A549 (cell line): ENCODE measurements around the gene HCN2. TPM values are rescaled to one million over a fixed set of nuclear protein-coding genes. Genes with fewer than 3 reads are reported as not detected.

Experiments
- ATAC-seq, 2 experiments: fragments of 200-7000 bp in 1 of 2; fragments of >200 bp in 1 of 2; cut with Nextera tagmentation in 1 of 2; cut with Tn5 transposase in 1 of 2; 3 replicates each; pipeline versions ENCODE4 v1.8.0 to v1.9.1; 2018 to 2020; ENCODE audit warnings: mild to moderate bottlenecking in 1 of 2, moderate library complexity in 1 of 2
- CTCF ChIA-PET: fragments of 300-600 bp; sonication (Branson Sonifier 250); formaldehyde crosslinking; extraction: SDS; loops from one replicate; lab custom pipeline; 2021; ENCODE audit warnings: antibody characterized with exemption, inconsistent platforms; lab: Yijun Ruan, JAX
- POLR2A ChIA-PET: fragments of 350-600 bp; formaldehyde crosslinking; extraction: SDS; loops from one replicate; lab custom pipeline; 2021; ENCODE audit warnings: antibody characterized with exemption, inconsistent platforms; lab: Yijun Ruan, JAX
- DNase-seq, 2 experiments: peaks; one replicate each; pipeline versions ENCODE4 v3.0.0 to v3.0.0-alpha.2; 2011 to 2016; ENCODE audit warnings: low read depth in 1 of 2, low spot score in 1 of 2
- FAIRE-seq: peaks from 2 replicates; lab custom pipeline; 2011; peaks lifted over from hg19 to GRCh38; lab: Jason Lieb, UNC
- H3K27ac ChIP-seq, 2 experiments: fragments of >200 bp; sonication (Bioruptor Twin); formaldehyde crosslinking; 3 replicates each; pipeline ENCODE4 v1.5.1; 2016 to 2017
- H3K4me1 ChIP-seq: fragments of >200 bp; sonication (Bioruptor Twin); formaldehyde crosslinking; 3 replicates; pipeline ENCODE4 v1.6.1; 2016
- H3K4me2 ChIP-seq: fragments of >200 bp; sonication (Bioruptor Twin); formaldehyde crosslinking; 3 replicates; pipeline ENCODE4 v1.6.1; 2016
- H3K4me3 ChIP-seq: fragments of >200 bp; sonication (Bioruptor Twin); formaldehyde crosslinking; 3 replicates; pipeline ENCODE4 v1.5.1; 2016
- H3K9me3 ChIP-seq: fragments of >200 bp; sonication (Bioruptor Twin); formaldehyde crosslinking; 3 replicates; pipeline ENCODE4 v1.6.1; 2016
- BCL3 ChIP-seq: fragments of >200 bp; sonication (Bioruptor Twin); formaldehyde crosslinking; IDR thresholded peaks from 3 replicates; pipeline ENCODE4 v1.6.1; 2016
- BHLHE40 ChIP-seq: IDR thresholded peaks from 2 replicates; pipeline ENCODE4 v1.6.1; 2012; ENCODE audit warnings: low read depth, low read length, inconsistent platforms
- CBX2 ChIP-seq: fragments of 200-600 bp; sonication (generic); IDR thresholded peaks from 2 replicates; pipeline ENCODE4 v1.6.1; 2016; ENCODE audit warnings: low read depth, mild to moderate bottlenecking, borderline replicate concordance
- CBX8 ChIP-seq: fragments of 200-600 bp; sonication (generic); IDR thresholded peaks from 2 replicates; pipeline ENCODE4 v1.6.1; 2016
- CHD2 ChIP-seq: fragments of 150-350 bp; IDR thresholded peaks from 2 replicates; pipeline ENCODE4 v1.6.1; 2014; ENCODE audit warnings: low read length; ENCODE audit not compliant: partially characterized antibody
- CTCF ChIP-seq: fragments of >200 bp; sonication (Bioruptor Twin); formaldehyde crosslinking; IDR thresholded peaks from 3 replicates; pipeline ENCODE4 v1.5.1; 2016
- EHF ChIP-seq: fragments of 250-450 bp; sonication (Bioruptor Pico); IDR thresholded peaks from 2 replicates; pipeline ENCODE4 v1.5.0; 2020; ENCODE audit warnings: mild to moderate bottlenecking
- EP300 ChIP-seq, 2 experiments: fragments of >200 bp; sonication (Bioruptor Twin); formaldehyde crosslinking; IDR thresholded peaks; 2 replicates in 1 of 2; 3 replicates in 1 of 2; pipeline ENCODE4 v1.6.1; 2016 to 2017
- ESRRA ChIP-seq: fragments of 150-350 bp; IDR thresholded peaks from 2 replicates; pipeline ENCODE4 v1.6.1; 2014; ENCODE audit warnings: mild to moderate bottlenecking, low read length, borderline replicate concordance
- HEYL ChIP-seq: fragments of 250-450 bp; sonication (Bioruptor Pico); IDR thresholded peaks from 2 replicates; pipeline ENCODE4 v1.8.0; 2021; ENCODE audit warnings: mild to moderate bottlenecking, moderate library complexity
- JUN ChIP-seq, 2 experiments: fragments of >200 bp; sonication (Bioruptor Twin); formaldehyde crosslinking; IDR thresholded peaks; 2 replicates in 1 of 2; 3 replicates in 1 of 2; pipeline ENCODE4 v1.6.1; 2016 to 2017
- JUNB ChIP-seq: fragments of >200 bp; sonication (Bioruptor Twin); formaldehyde crosslinking; IDR thresholded peaks from 2 replicates; pipeline ENCODE4 v1.6.1; 2016
- KDM1A ChIP-seq: fragments of 200-600 bp; sonication (generic); IDR thresholded peaks from 2 replicates; pipeline ENCODE4 v1.6.1; 2016; ENCODE audit warnings: low read depth, mild to moderate bottlenecking
- MAFK ChIP-seq: fragments of 450-650 bp; IDR thresholded peaks from 2 replicates; pipeline ENCODE4 v1.6.1; 2014; ENCODE audit not compliant: partially characterized antibody
- PBX3 ChIP-seq: IDR thresholded peaks from 2 replicates; pipeline ENCODE4 v1.6.1; 2012
- POLR2A ChIP-seq: IDR thresholded peaks from 2 replicates; pipeline ENCODE4 v1.6.1; 2012; ENCODE audit warnings: mild to moderate bottlenecking, low read length
- RAD21 ChIP-seq, 2 experiments: fragments of >200 bp in 1 of 2; sonication (Bioruptor Twin) in 1 of 2; formaldehyde crosslinking in 1 of 2; IDR thresholded peaks in 1 of 2; conservative IDR thresholded peaks in 1 of 2; 2 replicates in 1 of 2; 3 replicates in 1 of 2; pipeline ENCODE4 v1.6.1; 2012 to 2018; ENCODE audit warnings: inconsistent platforms in 1 of 2
- RARB ChIP-seq: fragments of 250-450 bp; sonication (Bioruptor Pico); IDR thresholded peaks from 2 replicates; pipeline ENCODE4 v1.8.0; 2021; ENCODE audit warnings: mild to moderate bottlenecking, moderate library complexity
- RNF2 ChIP-seq: fragments of 200-600 bp; sonication (generic); IDR thresholded peaks from 2 replicates; pipeline ENCODE4 v1.6.1; 2016; ENCODE audit warnings: low read depth, mild to moderate bottlenecking, antibody characterized with exemption, moderate library complexity, borderline replicate concordance
- TFCP2L1 ChIP-seq: fragments of 250-450 bp; sonication (Bioruptor Pico); IDR thresholded peaks from 2 replicates; pipeline ENCODE4 v1.5.0; 2021; ENCODE audit warnings: mild to moderate bottlenecking
- TP53 ChIP-seq: fragments of 250-450 bp; sonication (Bioruptor Pico); IDR thresholded peaks from 2 replicates; pipeline ENCODE4 v1.5.0; 2021; ENCODE audit warnings: mild to moderate bottlenecking, moderate library complexity
- ZC3H11A ChIP-seq: fragments of 450-650 bp; IDR thresholded peaks from 2 replicates; pipeline ENCODE4 v1.6.1; 2014; ENCODE audit warnings: antibody characterized with exemption, mild to moderate bottlenecking
- ZNF302 ChIP-seq: fragments of 250-450 bp; sonication (Bioruptor Pico); IDR thresholded peaks from 2 replicates; pipeline ENCODE4 v1.9.0; 2021; ENCODE audit warnings: inconsistent platforms, mild to moderate bottlenecking, moderate library complexity
- WGBS: methylation state at CpG from one replicate; pipeline ENCODE4 v1.1.6; 2017; ENCODE audit errors: missing lambda C conversion rate; 5-methylcytosine and 5-hydroxymethylcytosine counted together
- polyA plus RNA-seq, 4 experiments: library from polyadenylated mRNA; depleted of rRNA in 3 of 4; stranded (reverse); fragments of >200 nt; fragmentation: RNase III in 1 of 4; extraction: RNeasy Plus Mini Kit Qiagen cat#74134 plus additional on column Dnase treatment in 1 of 4; gene quantifications; 2 replicates in 3 of 4; 3 replicates in 1 of 4; pipeline ENCODE4 v1.2.3, GENCODE V29; 2011 to 2017

HCN2 gene
- polyA plus RNA-seq, 2 of the 4 experiments (the other 2 are of a cell fraction), result 2.7 to 23.2 TPM

- H3K4me3 ChIP-seq, result no peak overlapping the region
- 92% methylated on average over 23 of the region's 26 CpGs for WGBS
- no peak overlapping the region for H3K27ac ChIP-seq
- ChIA-PET POLR2A (no interaction called here), CTCF (interaction anchor here (0.8 to 1.2 kb wide), 4 partner anchors 9 to 44 kb away, joined by 3 read pairs; partner anchors contain the start of gene CDC34)
- no peak for FAIRE-seq
- no peak for ATAC-seq
- H3K4me1 ChIP-seq, result no peaks in the 10 kb centered on the region
- no peak for TF ChIP-seq CBX8
- no peak for TF ChIP-seq KDM1A
- TF ChIP-seq BCL3, result no peak
- TF ChIP-seq POLR2A, result no peak
- TF ChIP-seq JUNB, result no peak
- TF ChIP-seq JUN (IDR thresholded peaks at IDR 0.05), result no peak
- no peak for TF ChIP-seq EHF (CRISPR knock-in tag)
- TF ChIP-seq ZC3H11A, result no peak
- H3K4me2 ChIP-seq, result no peak overlapping the region
- no peaks in the 10 kb centered on the region for H3K9me3 ChIP-seq
- no peak for DNase-seq
Measured at GRCh38 chr19:541699-542098, 48.0 kb upstream of the HCN2 start.

- Histone ChIP-seq H3K9me3 (no peaks in the 10 kb centered on the region), H3K27ac (no peak overlapping the region), H3K4me2 (no peak overlapping the region), H3K4me1 (no peaks in the 10 kb centered on the region)
- FAIRE-seq, result no peak
- no peak for ATAC-seq
- ChIA-PET POLR2A (no interaction called here), CTCF (interaction anchor here (0.8 to 1.2 kb wide), 4 partner anchors 11 to 43 kb away, joined by 3 read pairs; partner anchors contain the start of gene CDC34)
- DNase-seq, result no peak
- no peak for TF ChIP-seq HEYL (CRISPR knock-in tag)
- TF ChIP-seq BHLHE40, result no peak
- no peak for TF ChIP-seq ZNF302 (CRISPR knock-in tag)
- no peak for TF ChIP-seq ESRRA
- no peak for TF ChIP-seq TP53 (CRISPR knock-in tag)
- TF ChIP-seq CTCF, result no peak
- TF ChIP-seq MAFK, result no peak
- TF ChIP-seq EP300 (IDR thresholded peaks at IDR 0.05), result no peak
- TF ChIP-seq RARB (CRISPR knock-in tag), result no peak
- no peak for TF ChIP-seq CBX2
- no peak for TF ChIP-seq BCL3
- TF ChIP-seq, all 56 proteins: peak for 0
- 95% methylated on average over 4 of the region's 34 CpGs for WGBS
- no peak overlapping the region for H3K4me3 ChIP-seq
Measured at GRCh38 chr19:542173-542866, 47.4 kb upstream of the HCN2 start.

GRCh38 chr19:543910-544608 is 45.6 kb upstream of the HCN2 start, which contains the start of gene GZMM:
Gene GZMM, plus strand, starts transcription at chr19:544053. Its CDS starts 19 bp downstream, at chr19:544072.
- no peak for TF ChIP-seq POLR2A
- no peak for TF ChIP-seq MAFK
- TF ChIP-seq HEYL (CRISPR knock-in tag), result no peak
- TF ChIP-seq RAD21 (conservative IDR thresholded peaks at IDR 0.05 in 1 of 2, IDR thresholded peaks at IDR 0.05 in 1 of 2), result no peak
- no peak for TF ChIP-seq TP53 (CRISPR knock-in tag)
- no peak for TF ChIP-seq CBX2
- no peak for TF ChIP-seq PBX3
- no peak for TF ChIP-seq TFCP2L1 (CRISPR knock-in tag)
- TF ChIP-seq CBX8, result no peak
- no peak for TF ChIP-seq ESRRA
- no peak for TF ChIP-seq RNF2
- TF ChIP-seq JUN (IDR thresholded peaks at IDR 0.05), result no peak
- TF ChIP-seq CHD2, result no peak
- ChIA-PET CTCF (interaction anchor here (0.6 to 0.7 kb wide), 2 partner anchors 11 to 17 kb away, joined by 3 read pairs; no protein-coding TSS in a partner anchor), POLR2A (no interaction called here)
- Histone ChIP-seq H3K4me2 (no peak within 1 kb of the TSS), H3K4me1 (no peaks in the 10 kb centered on the region), H3K9me3 (no peaks in the 10 kb centered on the region), H3K27ac (no peak within 1 kb of the TSS), H3K4me3 (no peak within 1 kb of the TSS)
- ATAC-seq (peak in 1 of 2 experiments; percentile 15; a peak in 3 of 6 replicates), FAIRE-seq (no peak), DNase-seq (no peak)
- WGBS, result 78% methylated on average over 12 of the region's 31 CpGs
